Measurements from ENCODE around the gene PLPP1.

- TF ChIP-seq POLR2AphosphoS5 (IDR thresholded peaks at IDR 0.05; ENCODE audit: low read depth, low read length) (no peak), MAX (IDR thresholded peaks at IDR 0.05) (no peak), CTCF (IDR thresholded peaks at IDR 0.05 in 2 of 3, conservative IDR thresholded peaks at IDR 0.05 in 1 of 3; ENCODE audit: borderline replicate concordance in 1 of 3, insufficient read depth in 1 of 3, low read depth in 2 of 3, low read length in 2 of 3) (no peak), ATF3 (IDR thresholded peaks at IDR 0.05) (no peak), YY1 (IDR thresholded peaks at IDR 0.05; ENCODE audit: extremely low read depth, insufficient replicate concordance, low read depth, low read length) (no peak), SIN3A (IDR thresholded peaks at IDR 0.05; ENCODE audit: low read depth) (no peak), JUND (IDR thresholded peaks at IDR 0.05) (no peak), EZH2phosphoT487 (IDR thresholded peaks at IDR 0.05; ENCODE audit: borderline replicate concordance) (no peak), POLR2A (IDR thresholded peaks at IDR 0.05; ENCODE audit: borderline replicate concordance, extremely low read depth, insufficient read depth, insufficient read length) (no peak)
Measured at GRCh38 chr5:55470282-55470681, 64.5 kb downstream of the PLPP1 start.

Data from HCT116 (cell line).